Kidney tubule cell (primary cell): ENCODE results near the gene ANKRD28.
"Not testable (repeated sequence)": the region's sequence is repeated elsewhere in the genome, so short reads cannot be mapped to it uniquely, and the experiment has no call there.

ENCODE experiments used
- DNase-seq: peaks from one replicate; pipeline ENCODE4 v3.0.0-alpha.2; 2018; ENCODE audit warnings: low spot score

The ANKRD28 gene

DNA sequence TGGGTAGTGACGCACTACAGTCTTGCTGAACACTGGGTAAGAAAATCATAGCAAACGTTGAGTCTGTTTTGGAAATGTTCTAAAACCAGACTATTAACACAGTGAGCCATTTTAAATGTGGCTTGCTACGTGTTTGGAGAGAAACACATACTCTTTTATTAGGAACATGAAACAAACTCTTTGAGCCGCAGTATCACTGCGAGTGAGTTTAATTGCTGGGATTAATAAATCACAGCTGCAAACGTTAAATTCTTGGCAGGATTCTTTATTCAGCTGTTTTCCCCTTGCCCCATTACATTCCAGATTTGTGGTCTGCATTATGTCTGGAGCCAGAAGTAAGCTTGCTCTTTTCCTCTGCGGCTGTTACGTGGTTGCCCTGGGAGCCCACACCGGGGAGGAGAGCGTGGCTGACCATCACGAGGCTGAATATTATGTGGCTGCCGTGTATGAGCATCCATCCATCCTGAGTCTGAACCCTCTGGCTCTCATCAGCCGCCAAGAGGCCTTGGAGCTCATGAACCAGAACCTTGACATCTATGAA lies 162.6 kb downstream of the ANKRD28 start:
- peak; percentile 69 for DNase-seq

DNA sequence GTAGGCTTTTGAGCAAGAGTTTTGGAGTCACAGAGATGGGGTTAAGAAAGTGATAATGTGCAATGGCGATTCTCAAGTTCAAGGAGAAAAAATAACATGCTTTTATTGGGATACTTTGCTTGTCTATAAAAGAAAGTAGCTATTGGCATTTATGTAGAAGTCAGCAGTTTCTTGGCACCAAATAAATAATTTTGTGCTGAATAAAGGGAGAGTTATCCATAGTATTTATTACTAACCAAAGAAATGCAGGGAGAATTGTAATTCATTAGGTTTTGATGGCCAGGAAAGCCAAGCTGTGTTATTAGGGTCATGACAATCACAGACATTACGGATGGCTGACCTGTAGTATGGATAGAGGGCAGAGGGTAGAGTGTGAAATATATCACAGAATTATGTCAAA lies 163.1 kb downstream of the ANKRD28 start:
- no peak for DNase-seq

GRCh38 chr3:15633766-15634598 lies 163.8 kb downstream of the ANKRD28 start:
- DNase-seq: peak; percentile 9

DNA sequence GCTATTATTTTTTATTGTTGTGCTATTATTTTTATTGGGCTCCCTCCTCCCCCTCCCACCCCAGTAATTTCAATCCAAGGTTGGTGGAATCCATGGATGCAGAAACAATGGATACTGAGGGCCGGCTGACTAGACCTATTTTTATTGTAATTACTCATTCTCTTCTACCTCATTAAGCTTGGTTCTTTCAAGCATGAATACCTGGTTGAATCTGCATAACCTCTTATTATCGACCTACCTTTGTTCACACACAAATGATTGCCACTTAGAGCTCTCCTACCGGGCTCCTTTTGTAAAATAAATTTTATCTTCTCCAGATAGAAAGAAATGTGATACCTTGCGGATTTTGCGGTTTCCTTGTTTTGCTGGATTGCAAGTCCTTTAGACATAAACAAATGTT lies 164.6 kb downstream of the ANKRD28 start:
- peak; percentile 38 for DNase-seq

DNA sequence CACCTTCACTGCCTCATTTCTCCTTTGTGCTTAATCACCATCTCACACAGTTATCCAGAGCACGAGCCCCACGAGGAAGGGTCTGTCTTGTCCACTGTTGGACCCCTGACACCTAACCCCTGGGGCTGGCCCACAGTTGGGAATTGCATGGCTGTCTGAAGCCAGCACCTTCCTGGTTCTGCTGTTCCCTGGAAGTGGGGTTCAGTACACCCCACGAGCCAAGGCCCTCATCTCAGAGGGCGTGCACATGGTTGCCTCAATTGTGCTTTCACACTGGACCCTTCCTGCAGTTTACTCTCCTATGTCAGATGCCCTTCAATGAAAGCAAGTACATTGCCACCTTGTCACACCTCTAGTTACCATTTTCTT lies 165.6 kb downstream of the ANKRD28 start:
- no peak for DNase-seq

GRCh38 chr3:15631426-15632211 lies 166.2 kb downstream of the ANKRD28 start:
- DNase-seq: no peak

GRCh38 chr3:15630646-15631350 lies 167.0 kb downstream of the ANKRD28 start:
- peak; percentile 61 for DNase-seq

DNA sequence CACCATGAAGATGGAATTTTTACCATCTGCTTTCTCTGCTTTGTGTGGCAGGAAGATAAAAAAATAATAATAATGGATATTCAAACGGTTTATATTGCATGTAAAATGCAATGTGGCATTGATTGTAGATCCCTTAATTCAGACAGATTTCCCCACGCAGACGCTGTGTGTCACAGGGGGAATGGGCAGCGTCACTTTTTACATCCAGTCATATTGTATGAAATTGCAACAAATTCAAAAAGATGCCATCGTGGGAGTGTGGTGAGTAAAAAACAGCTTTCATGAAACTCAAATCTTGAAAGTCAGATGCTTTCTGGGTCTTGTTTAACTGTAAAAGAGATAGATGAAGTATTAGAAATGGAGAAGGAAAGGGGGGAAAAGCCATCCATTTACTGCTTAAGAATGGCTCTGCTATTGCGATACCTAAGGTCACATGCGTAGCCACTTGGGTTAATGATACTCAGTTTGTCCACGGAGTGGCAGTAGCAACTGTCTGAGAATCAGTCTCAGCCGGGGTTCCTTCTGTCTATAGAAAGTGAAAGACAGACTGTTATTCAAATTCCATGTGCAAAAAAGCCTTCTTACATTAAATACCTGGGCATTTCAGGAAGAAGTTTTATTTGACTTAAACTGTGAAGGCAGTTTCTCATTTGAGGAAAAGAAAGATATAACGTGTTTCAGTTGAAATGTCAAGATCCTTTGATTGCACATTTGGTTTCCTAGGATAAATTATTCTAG lies 167.8 kb downstream of the ANKRD28 start:
- peak; percentile 82 for DNase-seq

- DNase-seq: no peak
These were observed 168.8 kb downstream of the ANKRD28 start for GRCh38 chr3:15628967-15629366.

- no peak for DNase-seq
These were observed 174.0 kb downstream of the ANKRD28 start for GRCh38 chr3:15623535-15624440.

GRCh38 chr3:15619659-15620464 lies 177.9 kb downstream of the ANKRD28 start:
- not testable (repeated sequence) for DNase-seq
